Heart right ventricle (tissue), 16 donors: ENCODE measurements around the gene RAP1GAP. TPM values are rescaled to one million over a fixed set of nuclear protein-coding genes. Genes with fewer than 3 reads are reported as not detected.

Source experiments
- ATAC-seq, 8 donors: fragments of 200-7000 bp; cut with Tn5 transposase; one replicate each; pipeline ENCODE4 v1.9.1; 2020; ENCODE audit warnings: mild to moderate bottlenecking in 8 of 8, moderate library complexity in 8 of 8, moderate number of reproducible peaks in 1 of 8
- DNase-seq, 2 donors: peaks; one replicate each; pipeline ENCODE4 v3.0.0-alpha.2; 2020
- H3K27ac ChIP-seq, 10 donors: fragments of 200-600 bp; sonication (generic) in 2 of 10; one replicate each; pipeline versions ENCODE4 v1.5.0 to v1.8.0; 2020 to 2022; ENCODE audit warnings: mild to moderate bottlenecking in 3 of 10
- H3K27me3 ChIP-seq, 7 donors: fragments of 200-600 bp; one replicate each; pipeline ENCODE4 v1.8.0; 2021 to 2022; ENCODE audit warnings: mild to moderate bottlenecking in 2 of 7
- H3K36me3 ChIP-seq, 9 donors: fragments of 200-600 bp; sonication (generic) in 1 of 9; one replicate each; pipeline versions ENCODE4 v1.5.0 to v1.8.0; 2020 to 2022; ENCODE audit warnings: mild to moderate bottlenecking in 2 of 9
- H3K4me1 ChIP-seq, 9 donors: fragments of 200-600 bp; sonication (generic) in 1 of 9; one replicate each; pipeline versions ENCODE4 v1.5.0 to v1.8.0; 2020 to 2022; ENCODE audit warnings: mild to moderate bottlenecking in 4 of 9
- H3K4me3 ChIP-seq, 10 donors: fragments of 200-600 bp; sonication (generic) in 2 of 10; one replicate each; pipeline versions ENCODE4 v1.5.0 to v1.8.0; 2020 to 2022; ENCODE audit warnings: mild to moderate bottlenecking in 7 of 10, moderate library complexity in 2 of 10
- H3K9me3 ChIP-seq, 11 donors: fragments of 200-600 bp in 10 of 11; sonication (generic) in 2 of 11; one replicate each; pipeline versions ENCODE4 v1.5.0 to v1.8.0; 2013 to 2022; ENCODE audit warnings: mild to moderate bottlenecking in 2 of 11, control low read depth in 1 of 11, moderate library complexity in 1 of 11
- CTCF ChIP-seq, 9 donors: fragments of 200-600 bp; sonication (generic) in 2 of 9; IDR thresholded peaks; one replicate each; pipeline versions ENCODE4 v1.5.0 to v1.8.0; 2021 to 2022; ENCODE audit warnings: antibody characterized with exemption in 9 of 9, mild to moderate bottlenecking in 5 of 9, moderate library complexity in 1 of 9
- WGBS, 2 donors: extraction: QIAGEN DNeasy Blood & Tissue Kit; methylation state at CpG; one replicate each; pipeline ENCODE4 v1.1.7; 2013; ENCODE audit warnings: inconsistent platforms in 1 of 2; 5-methylcytosine and 5-hydroxymethylcytosine counted together
- intact Hi-C, 10 donors: fragments of 100-400 bp; cut with DNase I; formaldehyde crosslinking; loops; one replicate each; pipeline versions ENCODE4 v1.11.1 to v1.14.2; 2022
- polyA plus RNA-seq, 2 donors: library from polyadenylated mRNA; stranded (reverse); fragments of 200-250 nt; gene quantifications; one replicate each; pipeline ENCODE4 v1.2.3, GENCODE V29; 2013
- total RNA-seq, 10 donors: library from RNA; stranded (reverse); fragmentation: NEBNext Ultra II Directional in 3 of 10; extraction: Animal tissue kit (Norgen Biotek cat#: 25700) in 3 of 10; gene quantifications; one replicate each; pipeline versions ENCODE4 v1.2.1 to v1.2.4, GENCODE V29; 2021 to 2023
- donor health status: Arrhythmogenic right ventricular cardiomyopathy.
- donor health status: ischemic (EF 13 %, LVEDD 7.1; RV severe dilation, severe dysfunction).
- donor health status: healthy with polysubstance abuse.
- donor health status: DM: no; HTN: yes; CAD: no.
- donor health status: DM: no; HTN: no; CAD: no.
- donor health status: ischemic (EF 25% LVEDD 6.9; RV normal size, moderate dysfunction).
- donor health status: ischemic (EF 25% LVEDD 5.7; RV mildly dilated, moderate dysfunction).
- donor health status: healthy.
- donor health status: DM: yes; HTN: yes; CAD: no.
- donor health status: Ischemic cardiomyopathy.
- donor health status: ischemic (EF 35%, LVEDD 5.7; RV mildly dilated, moderate dysfunction).
- donor health status: nonischemic (EF 11% LVEDD 7.7; RV severe dilation, severe dysfunction).
- donor health status: DM: yes; HTN: yes; CAD: no.
- donor health status: PGD.
- donor health status: ischemic (EF 29% LVEDD 5.4; RV normal size, mild dysfunction).
- donor health status: nonischemic (EF 23%, LVEDD 6.1; RV moderate dilation, normal function).

RAP1GAP gene
- total and polyA plus RNA-seq, 12 donors, result 0.42 to 5.9 (median 4.0) TPM

GRCh38 chr1:21685946-21686678 is 17.0 kb upstream of the RAP1GAP start:
- ATAC-seq (no peak), DNase-seq (no peak)
- intact Hi-C loops, result loop anchor here in 1 of 10 donors (5.0 kb wide), 1 partner anchor 51 kb away; no protein-coding TSS in a partner anchor
- H3K36me3 ChIP-seq, result peaks cover 0 to 100% (median 44%) of the 10 kb centered on the region in 9 donors
- peaks cover 0 to 10% (median 0%) of the 10 kb centered on the region in 11 donors for H3K9me3 ChIP-seq
- no peaks in the 10 kb centered on the region for H3K27me3 ChIP-seq
- WGBS, 2 donors, result 93 to 98% methylated on average over 4 of the region's 4 CpGs
- H3K4me3 ChIP-seq, result no peak overlapping the region
- H3K27ac ChIP-seq, result no peak overlapping the region
- H3K4me1 ChIP-seq, result no peaks in the 10 kb centered on the region
- TF ChIP-seq CTCF (IDR thresholded peaks at IDR 0.05), result no peak

GRCh38 chr1:21681426-21681825 is 12.3 kb upstream of the RAP1GAP start:
- Histone ChIP-seq H3K27ac (no peak overlapping the region), H3K36me3 (peaks cover 0 to 100% (median 28%) of the 10 kb centered on the region in 9 donors), H3K4me3 (no peak overlapping the region), H3K27me3 (no peaks in the 10 kb centered on the region), H3K4me1 (no peaks in the 10 kb centered on the region), H3K9me3 (peaks cover 0 to 10% (median 0%) of the 10 kb centered on the region in 11 donors)
- intact Hi-C loops, result no loop called here
- WGBS, 2 donors, result 86 to 92% methylated on average over 9 of the region's 9 CpGs
- ATAC-seq (no peak), DNase-seq (no peak)
- no peak for TF ChIP-seq CTCF (IDR thresholded peaks at IDR 0.05)

GRCh38 chr1:21680918-21681317 is 11.8 kb upstream of the RAP1GAP start:
- Histone ChIP-seq H3K27me3 (no peaks in the 10 kb centered on the region), H3K4me3 (no peak overlapping the region), H3K27ac (no peak overlapping the region), H3K4me1 (no peaks in the 10 kb centered on the region), H3K36me3 (peaks cover 0 to 95% (median 22%) of the 10 kb centered on the region in 9 donors), H3K9me3 (peaks cover 0 to 10% (median 0%) of the 10 kb centered on the region in 11 donors)
- TF ChIP-seq CTCF (IDR thresholded peaks at IDR 0.05), result no peak
- WGBS, 2 donors, result 65 to 67% methylated on average over 3 of the region's 3 CpGs
- intact Hi-C loops, result no loop called here
- ATAC-seq (no peak), DNase-seq (no peak)

- DNase-seq (no peak), ATAC-seq (no peak)
- Histone ChIP-seq H3K27me3 (no peaks in the 10 kb centered on the region), H3K27ac (no peak overlapping the region), H3K4me3 (no peak overlapping the region), H3K4me1 (no peaks in the 10 kb centered on the region), H3K9me3 (peaks cover 0 to 10% (median 0%) of the 10 kb centered on the region in 11 donors), H3K36me3 (peaks cover 0 to 90% (median 17%) of the 10 kb centered on the region in 9 donors)
- TF ChIP-seq CTCF (IDR thresholded peaks at IDR 0.05), result no peak
- intact Hi-C loops, result no loop called here
- 87 to 97% methylated on average over 1 of the region's 1 CpG for WGBS, 2 donors
These were observed 11.2 kb upstream of the RAP1GAP start for GRCh38 chr1:21680381-21680780.
